H1 (cell line): ENCODE data around the gene LILRB2.

Experiments used
- ATF3 ChIP-seq: IDR thresholded peaks from 2 replicates; pipeline ENCODE4 v1.6.1; 2011; ENCODE audit warnings: low read depth, mild to moderate bottlenecking, low read length; ENCODE audit not compliant: insufficient read depth
- POLR2A ChIP-seq, 2 experiments: IDR thresholded peaks; 1 replicate in 1 of 2; 2 replicates in 1 of 2; pipeline ENCODE4 v1.6.1; 2011; ENCODE audit warnings: low read depth in 2 of 2, low read length in 2 of 2, mild to moderate bottlenecking in 2 of 2; ENCODE audit errors: control extremely low read depth in 1 of 2
- USF2 ChIP-seq: IDR thresholded peaks from 2 replicates; pipeline ENCODE4 v1.6.1; 2011; ENCODE audit warnings: low read length, improper control_type of control experiment

GRCh38 chr19:54316746-54317107 is 35.8 kb upstream of the LILRB2 start:
- TF ChIP-seq USF2: no peak
- no peak for TF ChIP-seq POLR2A (IDR thresholded peaks at IDR 0.05; ENCODE audit: control extremely low read depth in 1 of 2, low read depth in 2 of 2, low read length in 2 of 2)
- no peak for TF ChIP-seq ATF3
